ENCODE measurements around the gene GTF3C6.
"Not testable (repeated sequence)": the region's sequence is repeated elsewhere in the genome, so short reads cannot be mapped to it uniquely, and the experiment has no call there.

The GTF3C6 gene

DNA sequence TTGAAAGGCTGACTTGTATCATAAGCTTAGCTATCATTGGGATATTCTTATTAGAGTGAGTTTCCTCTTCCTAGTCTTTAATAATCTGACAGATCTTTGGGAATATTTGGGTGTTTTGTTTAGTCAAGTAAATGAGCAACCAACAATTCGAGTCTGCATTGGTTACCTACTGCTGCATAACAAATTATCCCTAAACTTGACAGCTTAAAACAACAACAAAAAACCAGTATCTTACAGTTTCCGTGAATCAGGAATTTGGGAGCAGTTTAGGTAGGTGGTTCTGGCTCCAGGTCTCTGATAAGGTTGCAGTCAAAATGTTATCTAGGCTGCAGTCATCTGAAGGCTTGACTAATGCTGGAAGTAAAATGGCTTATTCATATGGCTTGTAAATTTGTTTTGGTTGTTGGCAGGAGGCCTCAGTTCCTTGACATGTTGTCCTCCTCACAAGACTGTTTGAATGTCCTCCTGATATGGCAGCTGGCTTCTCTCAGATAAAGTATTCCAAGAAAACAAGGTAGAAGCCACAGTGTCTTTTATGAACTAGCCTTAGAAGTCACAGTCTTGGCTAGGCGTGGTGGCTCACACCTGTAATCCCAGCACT is 7.2 kb downstream of the GTF3C6 start:
- Mint-ChIP-seq H3K36me3 (ENCODE audit: low read depth) (peaks cover 74% of the 10 kb centered on the region), H3K27me3 (ENCODE audit: low read depth) (no peaks in the 10 kb centered on the region), H3K9me3 (no peaks in the 10 kb centered on the region), H3K4me1 (no peaks in the 10 kb centered on the region), H3K4me3 (no peak overlapping the region), H3K27ac (no peak overlapping the region)
- no peak for TF ChIP-seq CTCF (IDR thresholded peaks at IDR 0.05; ENCODE audit: unreplicated experiment in 3 of 3)

- not testable (repeated sequence) for H3K4me1 Mint-ChIP-seq; H3K4me3 Mint-ChIP-seq; H3K9me3 Mint-ChIP-seq; H3K27me3 Mint-ChIP-seq (ENCODE audit: low read depth)
- Mint-ChIP-seq H3K27ac (peak overlapping the region in 1 of 3 experiments; percentile 40), H3K36me3 (ENCODE audit: low read depth) (peaks cover 46% of the 10 kb centered on the region)
Observed at GRCh38 chr6:110968661-110969060, 10.2 kb downstream of the GTF3C6 start.

- peaks cover 26% of the 10 kb centered on the region for H3K36me3 Mint-ChIP-seq (ENCODE audit: low read depth)
Observed at GRCh38 chr6:110971468-110971867, 13.0 kb downstream of the GTF3C6 start.

GRCh38 chr6:110976575-110976974 is 18.1 kb downstream of the GTF3C6 start:
- TF ChIP-seq CTCF (IDR thresholded peaks at IDR 0.05; ENCODE audit: unreplicated experiment in 3 of 3), result no peak
- peaks cover 18% of the 10 kb centered on the region for H3K9me3 Mint-ChIP-seq
- no peak overlapping the region for H3K4me3 Mint-ChIP-seq
- H3K27me3 Mint-ChIP-seq (ENCODE audit: low read depth), result no peaks in the 10 kb centered on the region
- H3K4me1 Mint-ChIP-seq, result no peaks in the 10 kb centered on the region
- H3K27ac Mint-ChIP-seq, result no peak overlapping the region
- H3K36me3 Mint-ChIP-seq (ENCODE audit: low read depth), result peaks cover 24% of the 10 kb centered on the region

More at GRCh38 chr6:110971468-110971867, 13.0 kb downstream of the GTF3C6 start:
- H3K27ac Mint-ChIP-seq, result peak overlapping the region in 1 of 3 experiments; percentile 29
- H3K9me3 Mint-ChIP-seq, result no peaks in the 10 kb centered on the region
- H3K27me3 Mint-ChIP-seq (ENCODE audit: low read depth), result no peaks in the 10 kb centered on the region
- no peak for TF ChIP-seq CTCF (IDR thresholded peaks at IDR 0.05; ENCODE audit: unreplicated experiment in 3 of 3)
- H3K4me1 Mint-ChIP-seq, result no peaks in the 10 kb centered on the region
- no peak overlapping the region for H3K4me3 Mint-ChIP-seq

DNA sequence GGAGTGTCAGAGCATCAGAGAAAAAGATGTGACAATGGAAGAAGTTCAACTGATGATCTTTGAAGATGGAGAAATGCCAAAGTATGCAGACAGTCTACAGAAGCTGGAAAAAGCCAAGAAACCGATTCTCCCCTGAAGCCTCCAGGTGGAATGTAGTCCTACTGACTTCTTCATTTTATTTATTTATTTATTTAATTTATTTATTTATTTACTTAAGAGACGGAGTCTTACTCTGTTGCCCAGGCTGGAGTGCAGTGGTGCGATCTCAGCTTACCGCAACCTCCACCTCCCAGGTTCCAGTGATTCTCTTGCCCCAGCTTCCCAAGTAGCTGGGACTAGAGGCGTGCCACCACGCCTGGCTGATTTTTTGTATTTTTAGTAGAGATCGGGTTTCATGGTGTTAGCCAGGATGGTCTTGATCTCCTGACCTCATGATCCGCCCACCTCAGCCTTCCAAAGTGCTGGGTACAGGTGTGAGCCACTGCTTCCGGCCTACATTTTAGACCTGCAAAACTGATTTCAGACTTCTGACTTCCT is 21.1 kb downstream of the GTF3C6 start:
- Mint-ChIP-seq H3K27me3 (ENCODE audit: low read depth) (no peaks in the 10 kb centered on the region), H3K27ac (peak overlapping the region in 2 of 3 experiments; percentile 25 to 53), H3K36me3 (ENCODE audit: low read depth) (peaks cover 32% of the 10 kb centered on the region)

GRCh38 chr6:110980227-110980626 is 21.7 kb downstream of the GTF3C6 start:
- Mint-ChIP-seq H3K27ac (peak overlapping the region; percentile 80 to 99 (median 95)), H3K36me3 (ENCODE audit: low read depth) (peaks cover 38% of the 10 kb centered on the region), H3K4me3 (peak overlapping the region; percentile 99 to 100 (median 99)), H3K4me1 (peaks cover 15% of the 10 kb centered on the region), H3K9me3 (peaks cover 20% of the 10 kb centered on the region), H3K27me3 (ENCODE audit: low read depth) (no peaks in the 10 kb centered on the region)
- no peak for TF ChIP-seq CTCF (IDR thresholded peaks at IDR 0.05; ENCODE audit: unreplicated experiment in 3 of 3)

More for the DNA sequence above, 21.1 kb downstream of the GTF3C6 start:
- H3K4me1 Mint-ChIP-seq, result peaks cover 15% of the 10 kb centered on the region
- peak overlapping the region; percentile 75 to 100 (median 99) for H3K4me3 Mint-ChIP-seq
- no peak for TF ChIP-seq CTCF (IDR thresholded peaks at IDR 0.05; ENCODE audit: unreplicated experiment in 3 of 3)
- H3K9me3 Mint-ChIP-seq, result peaks cover 20% of the 10 kb centered on the region

All from nephron (organoid).